Psoas muscle (tissue), 8 donors: ENCODE data around the gene NUP205. TPM values are rescaled to one million over a fixed set of nuclear protein-coding genes. Genes with fewer than 3 reads are reported as not detected.

Experiments used
- ATAC-seq, 4 donors: fragments of 200-7000 bp; cut with Tn5 transposase; one replicate each; pipeline ENCODE4 v1.9.1; 2020; ENCODE audit warnings: moderate library complexity in 3 of 4, mild to moderate bottlenecking in 2 of 4
- DNase-seq, 2 donors: peaks; one replicate each; pipeline ENCODE4 v3.0.0-alpha.2; 2020
- H3K27ac ChIP-seq: fragments of 200-600 bp; one replicate; pipeline ENCODE4 v1.8.0; 2022
- H3K27me3 ChIP-seq, 3 donors: fragments of 200-600 bp in 1 of 3; one replicate each; pipeline versions ENCODE4 v1.6.1 to v1.8.0; 2013 to 2022; ENCODE audit warnings: low read length in 2 of 3, mild to moderate bottlenecking in 2 of 3, moderate library complexity in 1 of 3; ENCODE audit not compliant: insufficient read depth in 3 of 3
- H3K36me3 ChIP-seq, 2 donors: fragments of 200-600 bp in 1 of 2; one replicate each; pipeline versions ENCODE4 v1.6.1 to v1.8.0; 2013 to 2022; ENCODE audit warnings: low read depth in 1 of 2, mild to moderate bottlenecking in 1 of 2, moderate library complexity in 1 of 2; ENCODE audit not compliant: insufficient read depth in 1 of 2
- H3K4me1 ChIP-seq: fragments of 200-600 bp; one replicate; pipeline ENCODE4 v1.8.0; 2022
- H3K4me3 ChIP-seq: fragments of 200-600 bp; one replicate; pipeline ENCODE4 v1.8.0; 2022; ENCODE audit warnings: mild to moderate bottlenecking
- H3K9me3 ChIP-seq: fragments of 200-600 bp; one replicate; pipeline ENCODE4 v1.8.0; 2022
- CTCF ChIP-seq: fragments of 200-600 bp; IDR thresholded peaks from one replicate; pipeline ENCODE4 v1.8.0; 2022; ENCODE audit warnings: antibody characterized with exemption
- WGBS, 3 donors: extraction: QIAGEN DNeasy Blood & Tissue Kit; methylation state at CpG; one replicate each; pipeline versions ENCODE4 v1.1.6 to v1.1.7; 2013; 5-methylcytosine and 5-hydroxymethylcytosine counted together
- intact Hi-C, 2 donors: fragments of 100-400 bp; cut with DNase I; formaldehyde crosslinking; loops; one replicate each; pipeline versions ENCODE4 v1.11.0 to v1.14.2; 2022
- polyA plus RNA-seq, 3 donors: library from polyadenylated mRNA; stranded (reverse); fragments of 200-250 nt; gene quantifications; one replicate each; pipeline ENCODE4 v1.2.3, GENCODE V29; 2013
- total RNA-seq, 4 donors: library from RNA; stranded (reverse); fragmentation: NEBNext Ultra II Directional in 2 of 4; extraction: Animal tissue kit (Norgen Biotek cat#: 25700) in 2 of 4; gene quantifications; one replicate each; pipeline versions ENCODE4 v1.2.1 to v1.2.4, GENCODE V29; 2021 to 2023
- donor health status: healthy with polysubstance abuse.
- donor health status: DM: no; HTN: no; CAD: no; lungs with moderate emphysema.
- donor health status: Bipolar disorder and iron deficiency.
- donor health status: healthy.
- donor health status: DM: yes; HTN: yes; CAD: no.
- donor health status: DM: no; HTN: no; CAD: no.
- donor health status: DM: no; HTN: no; CAD: no.
- donor health status: DM: yes; HTN: yes; CAD: no.

The NUP205 gene
- total and polyA plus RNA-seq, 7 donors = 15.7 to 22.7 (median 19.5) TPM

- DNase-seq (peak; percentile 72 to 79), ATAC-seq (peak; percentile 77 to 89 (median 88))
- Histone ChIP-seq H3K4me1 (peaks cover 46% of the 10 kb centered on the region), H3K36me3 (peaks cover 0 to 28% of the 10 kb centered on the region in 2 donors), H3K9me3 (no peaks in the 10 kb centered on the region), H3K27me3 (no peaks in the 10 kb centered on the region), H3K4me3 (no peak overlapping the region), H3K27ac (peak overlapping the region; percentile 56)
- TF ChIP-seq CTCF = no peak
- intact Hi-C loops = no loop called here
- 41 to 55% (median 47%) methylated on average over 4 of the region's 4 CpGs for WGBS, 3 donors
Observed at GRCh38 chr7:135678612-135679575, 121.2 kb downstream of the NUP205 start.

- ATAC-seq = no peak
- WGBS, 3 donors = 65 to 76% (median 71%) methylated on average over 5 of the region's 5 CpGs
- no peak overlapping the region for H3K27ac ChIP-seq
Observed at GRCh38 chr7:135681762-135682161, 124.0 kb downstream of the NUP205 start.

GRCh38 chr7:135682191-135682590, 124.5 kb downstream of the NUP205 start:
- DNase-seq (no peak), ATAC-seq (no peak)
- Histone ChIP-seq H3K27ac (no peak overlapping the region), H3K27me3 (no peaks in the 10 kb centered on the region), H3K36me3 (peaks cover 0 to 20% of the 10 kb centered on the region in 2 donors), H3K4me1 (peaks cover 26% of the 10 kb centered on the region), H3K9me3 (no peaks in the 10 kb centered on the region), H3K4me3 (no peak overlapping the region)
- intact Hi-C loops = no loop called here
- WGBS, 3 donors = 19 to 38% (median 24%) methylated on average over 3 of the region's 3 CpGs
- TF ChIP-seq CTCF = no peak

More at GRCh38 chr7:135681762-135682161, 124.0 kb downstream of the NUP205 start:
- H3K27me3 ChIP-seq = no peaks in the 10 kb centered on the region
- no peak for TF ChIP-seq CTCF
- H3K4me3 ChIP-seq = no peak overlapping the region
- no peak for DNase-seq
- no peaks in the 10 kb centered on the region for H3K9me3 ChIP-seq
- H3K36me3 ChIP-seq = peaks cover 0 to 23% of the 10 kb centered on the region in 2 donors
- intact Hi-C loops = no loop called here
- H3K4me1 ChIP-seq = peaks cover 31% of the 10 kb centered on the region

GRCh38 chr7:135683609-135684008, 125.9 kb downstream of the NUP205 start:
- intact Hi-C loops = no loop called here
- Histone ChIP-seq H3K4me3 (no peak overlapping the region), H3K27ac (no peak overlapping the region)

More at GRCh38 chr7:135683609-135684008, 125.9 kb downstream of the NUP205 start:
- Histone ChIP-seq H3K9me3 (no peaks in the 10 kb centered on the region), H3K27me3 (no peaks in the 10 kb centered on the region), H3K4me1 (peaks cover 12% of the 10 kb centered on the region), H3K36me3 (peaks cover 0 to 15% of the 10 kb centered on the region in 2 donors)
- ATAC-seq (no peak), DNase-seq (no peak)
- no peak for TF ChIP-seq CTCF
- 89 to 90% (median 89%) methylated on average over 3 of the region's 3 CpGs for WGBS, 3 donors
